ENCODE data around the gene GID8. TPM values are rescaled to one million over a fixed set of nuclear protein-coding genes. Genes with fewer than 3 reads are reported as not detected.

GID8 gene
- total and polyA plus RNA-seq, 2 of the 13 experiments (the other 11 are each of a cell fraction or from before 2014, with no cell fraction given) = 39.6 to 59.8 TPM

- peak; percentile 80 for TF ChIP-seq ZFY (CRISPR knock-in tag; IDR thresholded peaks at IDR 0.05)
- TF ChIP-seq ZNF839 (CRISPR knock-in tag; IDR thresholded peaks at IDR 0.05; ENCODE audit: borderline replicate concordance) = peak; percentile 96; the same call in 1 of the 2 replicates
- TF ChIP-seq, protein P1, sequence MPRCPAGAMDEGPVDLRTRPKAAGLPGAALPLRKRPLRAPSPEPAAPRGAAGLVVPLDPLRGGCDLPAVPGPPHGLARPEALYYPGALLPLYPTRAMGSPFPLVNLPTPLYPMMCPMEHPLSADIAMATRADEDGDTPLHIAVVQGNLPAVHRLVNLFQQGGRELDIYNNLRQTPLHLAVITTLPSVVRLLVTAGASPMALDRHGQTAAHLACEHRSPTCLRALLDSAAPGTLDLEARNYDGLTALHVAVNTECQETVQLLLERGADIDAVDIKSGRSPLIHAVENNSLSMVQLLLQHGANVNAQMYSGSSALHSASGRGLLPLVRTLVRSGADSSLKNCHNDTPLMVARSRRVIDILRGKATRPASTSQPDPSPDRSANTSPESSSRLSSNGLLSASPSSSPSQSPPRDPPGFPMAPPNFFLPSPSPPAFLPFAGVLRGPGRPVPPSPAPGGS (CRISPR knock-in tag; IDR thresholded peaks at IDR 0.05) = peak; percentile 63
- TF ChIP-seq REL (CRISPR knock-in tag; conservative IDR thresholded peaks at IDR 0.05) = peak; percentile 83; the same call in 1 of the 2 replicates
- TF ChIP-seq REXO4 (CRISPR knock-in tag; IDR thresholded peaks at IDR 0.05; ENCODE audit: borderline replicate concordance) = peak; percentile 47; the same call in 1 of the 2 replicates
- peak; percentile 24; the same call in 1 of the 2 replicates for TF ChIP-seq FOXO1 (CRISPR knock-in tag; IDR thresholded peaks at IDR 0.05)
- peak; percentile 85; the same call in 1 of the 2 replicates for TF ChIP-seq ZNF768 (CRISPR knock-in tag; IDR thresholded peaks at IDR 0.05)
- TF ChIP-seq AHR (CRISPR knock-in tag; IDR thresholded peaks at IDR 0.05) = peak; percentile 76; the same call in 1 of the 2 replicates
- TF ChIP-seq SALL1 (CRISPR knock-in tag; IDR thresholded peaks at IDR 0.05) = peak; percentile 76
- peak; percentile 57 for TF ChIP-seq SOX5 (CRISPR knock-in tag; IDR thresholded peaks at IDR 0.05; ENCODE audit: borderline replicate concordance)
- TF ChIP-seq YEATS2 (CRISPR knock-in tag; IDR thresholded peaks at IDR 0.05; ENCODE audit: borderline replicate concordance) = peak; percentile 48; the same call in 1 of the 2 replicates
- 0 out of 4 replicates have a peak, but pooled peaks of 1 of the 2 experiments have one; percentile 2 for TF ChIP-seq EP300 (IDR thresholded peaks at IDR 0.05; ENCODE audit: low read depth in 2 of 2, low read length in 2 of 2)
- TF ChIP-seq EP300 (CRISPR knock-in tag; IDR thresholded peaks at IDR 0.05; ENCODE audit: borderline replicate concordance) = no peak
- TF ChIP-seq ZNF251 (CRISPR knock-in tag; IDR thresholded peaks at IDR 0.05) = no peak
- TF ChIP-seq MATR3 (CRISPR knock-in tag; IDR thresholded peaks at IDR 0.05) = no peak
- peak; percentile 78; the same call in 1 of the 2 replicates for TF ChIP-seq ZSCAN12 (CRISPR knock-in tag; IDR thresholded peaks at IDR 0.05)
- no peak; the same call in 1 of the 2 replicates for TF ChIP-seq ZNF737 (CRISPR knock-in tag; IDR thresholded peaks at IDR 0.05; ENCODE audit: borderline replicate concordance)
- peak; percentile 50; the same call in 1 of the 2 replicates for TF ChIP-seq CBX5 (CRISPR knock-in tag; IDR thresholded peaks at IDR 0.05; ENCODE audit: borderline replicate concordance)
- peak; percentile 45 for TF ChIP-seq ZFP36 (IDR thresholded peaks at IDR 0.05; ENCODE audit: borderline replicate concordance, low read depth, low read length, partially characterized antibody)
- TF ChIP-seq ZNF17 (CRISPR knock-in tag; IDR thresholded peaks at IDR 0.05) = no peak
- no peak for TF ChIP-seq ZNF576 (CRISPR knock-in tag; IDR thresholded peaks at IDR 0.05)
- TF ChIP-seq, protein P2, sequence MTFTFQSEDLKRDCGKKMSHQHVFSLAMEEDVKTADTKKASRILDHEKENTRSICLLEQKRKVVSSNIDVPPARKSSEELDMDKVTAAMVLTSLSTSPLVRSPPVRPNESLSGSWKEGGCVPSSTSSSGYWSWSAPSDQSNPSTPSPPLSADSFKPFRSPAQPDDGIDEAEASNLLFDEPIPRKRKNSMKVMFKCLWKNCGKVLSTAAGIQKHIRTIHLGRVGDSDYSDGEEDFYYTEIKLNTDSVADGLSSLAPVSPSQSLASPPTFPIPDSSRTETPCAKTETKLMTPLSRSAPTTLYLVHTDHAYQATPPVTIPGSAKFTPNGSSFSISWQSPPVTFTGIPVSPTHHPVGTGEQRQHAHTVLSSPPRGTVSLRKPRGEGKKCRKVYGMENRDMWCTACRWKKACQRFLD (CRISPR knock-in tag; IDR thresholded peaks at IDR 0.05; ENCODE audit: borderline replicate concordance) = peak; percentile 29; the same call in 1 of the 2 replicates
- TF ChIP-seq ZIK1 (CRISPR knock-in tag; IDR thresholded peaks at IDR 0.05; ENCODE audit: borderline replicate concordance, low read depth) = no peak
- 0 out of 2 replicates have a peak, but pooled peaks have one; percentile 12 for TF ChIP-seq ZNF205 (CRISPR knock-in tag; IDR thresholded peaks at IDR 0.05)
- peak; percentile 72; the same call in 1 of the 2 replicates for TF ChIP-seq ZNF605 (CRISPR knock-in tag; IDR thresholded peaks at IDR 0.05)
- TF ChIP-seq CREB3 (CRISPR knock-in tag; IDR thresholded peaks at IDR 0.05) = peak; percentile 86
- peak; percentile 54 for TF ChIP-seq FOSL2 (CRISPR knock-in tag; IDR thresholded peaks at IDR 0.05)
- no peak for TF ChIP-seq ZNF484 (CRISPR knock-in tag; IDR thresholded peaks at IDR 0.05; ENCODE audit: borderline replicate concordance, low read depth)
Observed at GRCh38 chr20:62900052-62900691, 37.8 kb upstream of the GID8 start (continued).
